ENCODE results near the gene PLOD2. TPM values are rescaled to one million over a fixed set of nuclear protein-coding genes. Genes with fewer than 3 reads are reported as not detected.

The PLOD2 gene
- total RNA-seq, 1 experiment from 2014 or later = 19.3 TPM

DNA sequence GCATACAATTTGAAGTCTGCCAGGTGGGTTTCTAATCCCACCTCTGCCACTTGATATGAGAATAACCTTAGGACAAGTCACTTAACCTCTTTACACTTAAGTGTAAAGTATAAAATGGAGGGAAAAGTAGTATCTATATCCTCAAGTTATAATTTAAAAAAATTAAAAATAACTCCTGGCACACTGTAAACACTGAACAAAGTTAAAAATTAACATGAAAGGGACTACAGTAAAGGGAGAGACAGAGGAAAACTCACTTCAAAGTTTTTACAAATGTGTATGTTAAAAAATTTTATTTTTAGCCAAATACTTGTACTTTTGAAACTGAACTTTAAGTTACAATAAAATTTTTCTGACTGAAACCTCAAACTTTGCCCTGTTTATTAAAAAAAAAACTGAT is 49.6 kb downstream of the PLOD2 start:
- no peak overlapping the region for H3K18ac ChIP-seq (ENCODE audit: insufficient read length, low read depth, low read length)
- H3T11ph ChIP-seq (ENCODE audit: low read length) = no peak overlapping the region
- H2BK12ac ChIP-seq (ENCODE audit: insufficient read length, low read depth, low read length) = no peak overlapping the region
- H3K27ac ChIP-seq (ENCODE audit: insufficient read length, low read depth, low read length) = no peak overlapping the region
- no peak overlapping the region for H4K5ac ChIP-seq (ENCODE audit: insufficient read length, low read depth, low read length)
- Mint-ChIP-seq H3K9me3 (peaks cover 24 to 29% of the 10 kb centered on the region in 2 experiments), H3K27me3 (ENCODE audit: low read depth) (no peaks in the 10 kb centered on the region), H3K4me1 (no peaks in the 10 kb centered on the region), H3K36me3 (ENCODE audit: insufficient read depth in 1 of 3, low read depth in 3 of 3) (peaks cover 31 to 40% (median 37%) of the 10 kb centered on the region in 3 experiments), H3K4me3 (no peak overlapping the region), H3K27ac (no peak overlapping the region)
- no peak overlapping the region for H3K4me2 ChIP-seq (ENCODE audit: insufficient read depth, insufficient read length, low read length)
- H3K56ac ChIP-seq (ENCODE audit: insufficient read length, low read depth, low read length) = no peak overlapping the region
- no peak for DNase-seq
- no peak overlapping the region for H4K91ac ChIP-seq (ENCODE audit: insufficient read length, low read depth, low read length)
- H2AFZ ChIP-seq (ENCODE audit: low read length) = no peak overlapping the region
- H2BK20ac ChIP-seq (ENCODE audit: low read depth, low read length, poor library complexity, severe bottlenecking) = no peak overlapping the region
- H3K4me1 ChIP-seq (ENCODE audit: insufficient read depth, low read length) = no peaks in the 10 kb centered on the region
- no peak overlapping the region for H2BK15ac ChIP-seq (ENCODE audit: low read depth, low read length)
- H3K23ac ChIP-seq (ENCODE audit: insufficient read length, low read depth, low read length) = no peak overlapping the region
- no peaks in the 10 kb centered on the region for H3K27me3 ChIP-seq (ENCODE audit: insufficient read depth, low read length)
- no peak overlapping the region for H2BK5ac ChIP-seq (ENCODE audit: insufficient read length, low read length)
- no peaks in the 10 kb centered on the region for H3K79me1 ChIP-seq (ENCODE audit: insufficient read depth, low read depth, low read length, poor library complexity, severe bottlenecking)
- H4K20me1 ChIP-seq (ENCODE audit: control insufficient read depth, insufficient read depth, insufficient read length) = no peaks in the 10 kb centered on the region
- H3K9ac ChIP-seq (ENCODE audit: extremely low read depth, insufficient read length, low read length) = no peak overlapping the region
- H4K8ac ChIP-seq (replicated peaks; ENCODE audit: insufficient read length, low read depth, low read length) = no peak overlapping the region
- no peaks in the 10 kb centered on the region for H3K9me3 ChIP-seq (ENCODE audit: control insufficient read depth, low read depth, low read length)
- H3K4ac ChIP-seq (ENCODE audit: low read depth, low read length) = no peak overlapping the region
- H2AK5ac ChIP-seq (ENCODE audit: insufficient read length, low read length) = no peak overlapping the region
- H2BK120ac ChIP-seq (ENCODE audit: low read depth, low read length, poor library complexity, severe bottlenecking) = no peak overlapping the region
- H3K23me2 ChIP-seq (ENCODE audit: insufficient read length, low read depth, low read length, poor library complexity, severe bottlenecking) = no peaks in the 10 kb centered on the region
- TF ChIP-seq, protein P1, sequence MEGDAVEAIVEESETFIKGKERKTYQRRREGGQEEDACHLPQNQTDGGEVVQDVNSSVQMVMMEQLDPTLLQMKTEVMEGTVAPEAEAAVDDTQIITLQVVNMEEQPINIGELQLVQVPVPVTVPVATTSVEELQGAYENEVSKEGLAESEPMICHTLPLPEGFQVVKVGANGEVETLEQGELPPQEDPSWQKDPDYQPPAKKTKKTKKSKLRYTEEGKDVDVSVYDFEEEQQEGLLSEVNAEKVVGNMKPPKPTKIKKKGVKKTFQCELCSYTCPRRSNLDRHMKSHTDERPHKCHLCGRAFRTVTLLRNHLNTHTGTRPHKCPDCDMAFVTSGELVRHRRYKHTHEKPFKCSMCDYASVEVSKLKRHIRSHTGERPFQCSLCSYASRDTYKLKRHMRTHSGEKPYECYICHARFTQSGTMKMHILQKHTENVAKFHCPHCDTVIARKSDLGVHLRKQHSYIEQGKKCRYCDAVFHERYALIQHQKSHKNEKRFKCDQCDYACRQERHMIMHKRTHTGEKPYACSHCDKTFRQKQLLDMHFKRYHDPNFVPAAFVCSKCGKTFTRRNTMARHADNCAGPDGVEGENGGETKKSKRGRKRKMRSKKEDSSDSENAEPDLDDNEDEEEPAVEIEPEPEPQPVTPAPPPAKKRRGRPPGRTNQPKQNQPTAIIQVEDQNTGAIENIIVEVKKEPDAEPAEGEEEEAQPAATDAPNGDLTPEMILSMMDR (conservative IDR thresholded peaks at IDR 0.05) = no peak
- no peaks in the 10 kb centered on the region for H3K79me2 ChIP-seq (ENCODE audit: insufficient read depth, low read length)
- H3K14ac ChIP-seq (ENCODE audit: insufficient read depth, low read length) = no peak overlapping the region

All from H9 (cell line).